Bronchial smooth muscle cell (primary cell): ENCODE measurements around the gene LEPROT. TPM values are rescaled to one million over a fixed set of nuclear protein-coding genes. Genes with fewer than 3 reads are reported as not detected.

Experiments used
- total RNA-seq: library from RNA; depleted of rRNA; stranded (reverse); fragments of >200 nt; gene quantifications from 2 replicates; pipeline ENCODE4 v1.2.1, GENCODE V29; 2014

LEPROT gene
- 27.8 and 34.8 TPM in 2 replicates for total RNA-seq

DNA sequence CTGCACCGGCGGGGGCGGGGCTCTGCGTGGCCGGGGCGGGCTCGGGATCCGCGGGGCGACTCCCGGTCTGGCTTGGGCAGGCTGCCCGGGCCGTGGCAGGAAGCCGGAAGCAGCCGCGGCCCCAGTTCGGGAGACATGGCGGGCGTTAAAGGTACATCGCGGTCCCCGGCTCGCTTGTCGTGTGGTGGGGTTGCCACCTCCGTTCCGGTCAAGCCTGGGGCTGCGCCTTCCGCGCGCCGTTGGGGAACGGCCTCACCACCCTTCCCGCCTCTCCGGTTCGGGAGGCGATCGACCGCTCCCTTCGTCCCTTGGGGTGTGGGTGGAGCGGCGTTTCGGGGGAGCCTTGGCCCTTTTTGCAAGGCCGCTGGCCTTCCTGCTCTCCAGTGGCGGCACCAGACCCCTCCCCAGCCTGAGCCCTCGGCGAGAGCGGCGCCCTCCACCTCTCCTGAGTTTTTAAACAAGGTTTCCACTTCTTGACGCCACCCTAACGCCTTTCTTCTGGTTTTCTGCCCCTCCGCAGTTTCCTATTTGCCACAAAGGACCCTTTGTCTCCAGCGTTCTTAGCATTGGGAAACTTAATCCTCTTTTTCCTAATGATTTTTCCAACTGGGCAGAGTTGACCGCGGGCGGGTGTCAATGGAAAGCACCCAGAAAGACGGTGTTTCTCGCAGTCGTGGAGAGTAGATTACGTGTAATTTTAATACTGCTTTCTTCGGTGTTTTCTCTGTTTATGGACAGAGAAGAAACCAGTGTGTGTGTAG, at the start of gene LEPROT, which contains the start of gene LEPR:
LEPROT (plus strand) TSS at position 79 of the 761 bp plus-strand sequence; CDS start at position 136, 57 bp downstream.
LEPR (plus strand) TSS at position 79 of the 761 bp plus-strand sequence. CDS start 144,898 bp downstream, outside the sequence.

Other genes with a start within 250 kb of the LEPROT start
- gene DNAJC6, start 111.1 kb upstream of the LEPROT start, total RNA-seq: 0.09 and 0.16 TPM in 2 replicates
- 12.5 and 16.7 TPM in 2 replicates for gene LEPR, start within 50 bp of the LEPROT start, total RNA-seq